GM23338 (cell line): Measurements from ENCODE around the gene HRC.

Experiments used
- CREB1 ChIP-seq: fragments of 250-450 bp; sonication (Bioruptor Pico); IDR thresholded peaks from 2 replicates; pipeline ENCODE4 v1.5.0; 2020; ENCODE audit warnings: low read depth, mild to moderate bottlenecking, moderate library complexity
- ETS1 ChIP-seq: IDR thresholded peaks from 2 replicates; pipeline ENCODE4 v1.6.1; 2016; ENCODE audit warnings: antibody characterized with exemption
- EZH2 ChIP-seq: fragments of 200-600 bp; sonication (generic); IDR thresholded peaks from one replicate; pipeline ENCODE4 v1.8.0; 2017; ENCODE audit warnings: antibody characterized with exemption, mild to moderate bottlenecking, low read depth; ENCODE audit not compliant: unreplicated experiment
- EZH2phosphoT487 ChIP-seq: fragments of 200-600 bp; sonication (generic); IDR thresholded peaks from one replicate; pipeline ENCODE4 v1.8.1; 2018; ENCODE audit warnings: antibody characterized with exemption; ENCODE audit not compliant: unreplicated experiment
- NANOG ChIP-seq: IDR thresholded peaks from 2 replicates; pipeline ENCODE4 v1.6.1; 2016; ENCODE audit warnings: antibody characterized with exemption, borderline replicate concordance
- POLR2AphosphoS5 ChIP-seq: IDR thresholded peaks from 2 replicates; pipeline ENCODE4 v1.6.1; 2016; ENCODE audit warnings: antibody characterized with exemption, low read depth
- REST ChIP-seq: IDR thresholded peaks from one replicate; pipeline ENCODE4 v1.6.1; 2018; ENCODE audit warnings: antibody characterized with exemption; ENCODE audit not compliant: unreplicated experiment
- ZNF114 ChIP-seq: fragments of 250-450 bp; sonication (Bioruptor Pico); IDR thresholded peaks from 2 replicates; pipeline ENCODE4 v1.5.0; 2020; ENCODE audit warnings: mild to moderate bottlenecking, moderate library complexity
- TF ChIP-seq, protein P1 (sequence below), 2 experiments: fragments of 200-600 bp in 1 of 2; sonication (generic) in 1 of 2; conservative IDR thresholded peaks; 2 replicates each; pipeline versions ENCODE4 v1.5.1 to v1.6.1; 2016 to 2017; ENCODE audit warnings: antibody characterized with exemption in 2 of 2, low read depth in 2 of 2, mild to moderate bottlenecking in 2 of 2, moderate library complexity in 1 of 2

- TF ChIP-seq CREB1 (CRISPR knock-in tag) = no peak
- TF ChIP-seq EZH2phosphoT487 = no peak
- TF ChIP-seq, protein P1, sequence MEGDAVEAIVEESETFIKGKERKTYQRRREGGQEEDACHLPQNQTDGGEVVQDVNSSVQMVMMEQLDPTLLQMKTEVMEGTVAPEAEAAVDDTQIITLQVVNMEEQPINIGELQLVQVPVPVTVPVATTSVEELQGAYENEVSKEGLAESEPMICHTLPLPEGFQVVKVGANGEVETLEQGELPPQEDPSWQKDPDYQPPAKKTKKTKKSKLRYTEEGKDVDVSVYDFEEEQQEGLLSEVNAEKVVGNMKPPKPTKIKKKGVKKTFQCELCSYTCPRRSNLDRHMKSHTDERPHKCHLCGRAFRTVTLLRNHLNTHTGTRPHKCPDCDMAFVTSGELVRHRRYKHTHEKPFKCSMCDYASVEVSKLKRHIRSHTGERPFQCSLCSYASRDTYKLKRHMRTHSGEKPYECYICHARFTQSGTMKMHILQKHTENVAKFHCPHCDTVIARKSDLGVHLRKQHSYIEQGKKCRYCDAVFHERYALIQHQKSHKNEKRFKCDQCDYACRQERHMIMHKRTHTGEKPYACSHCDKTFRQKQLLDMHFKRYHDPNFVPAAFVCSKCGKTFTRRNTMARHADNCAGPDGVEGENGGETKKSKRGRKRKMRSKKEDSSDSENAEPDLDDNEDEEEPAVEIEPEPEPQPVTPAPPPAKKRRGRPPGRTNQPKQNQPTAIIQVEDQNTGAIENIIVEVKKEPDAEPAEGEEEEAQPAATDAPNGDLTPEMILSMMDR (conservative IDR thresholded peaks at IDR 0.05; ENCODE audit: low read depth in 2 of 2) = peak; percentile 90 to 92
- no peak for TF ChIP-seq POLR2AphosphoS5
- TF ChIP-seq REST = no peak
- TF ChIP-seq ZNF114 (CRISPR knock-in tag) = no peak
- no peak for TF ChIP-seq NANOG
- TF ChIP-seq EZH2 = no peak
- no peak for TF ChIP-seq ETS1
These were observed 48.5 kb downstream of the HRC start for GRCh38 chr19:49106648-49107135.
